Hepatocyte (in vitro differentiated cells): Measurements from ENCODE around the gene SEBOX. TPM values are rescaled to one million over a fixed set of nuclear protein-coding genes. Genes with fewer than 3 reads are reported as not detected.

Experiments used
- DNase-seq: peaks from one replicate; pipeline ENCODE4 v3.0.0-alpha.2; 2016; ENCODE audit warnings: low spot score
- H2AFZ ChIP-seq: fragments of 200-600 bp; sonication (generic); 2 replicates; pipeline ENCODE4 v1.6.0; 2016; ENCODE audit warnings: antibody characterized with exemption, mild to moderate bottlenecking
- H3K27ac ChIP-seq: fragments of 200-600 bp; sonication (generic); 2 replicates; pipeline ENCODE4 v1.5.1; 2016; ENCODE audit warnings: mild to moderate bottlenecking
- H3K27me3 ChIP-seq: fragments of 200-600 bp; sonication (generic); 2 replicates; pipeline ENCODE4 v1.6.1; 2016
- H3K36me3 ChIP-seq: fragments of 200-600 bp; sonication (generic); replicated peaks from 2 replicates; pipeline ENCODE4 v1.5.1; 2016; ENCODE audit warnings: low read depth; ENCODE audit not compliant: insufficient read depth
- H3K4me1 ChIP-seq: fragments of 200-600 bp; sonication (generic); 2 replicates; pipeline ENCODE4 v1.5.1; 2016; ENCODE audit warnings: mild to moderate bottlenecking, moderate library complexity; ENCODE audit not compliant: insufficient read depth
- H3K4me2 ChIP-seq: fragments of 200-600 bp; sonication (generic); 2 replicates; pipeline ENCODE4 v1.6.0; 2016
- H3K4me3 ChIP-seq: fragments of 200-600 bp; sonication (generic); 2 replicates; pipeline ENCODE4 v1.5.1; 2016; ENCODE audit warnings: mild to moderate bottlenecking
- H3K79me2 ChIP-seq: fragments of 200-600 bp; sonication (generic); 2 replicates; pipeline ENCODE4 v1.6.0; 2017; ENCODE audit warnings: mild to moderate bottlenecking
- H3K9me2 ChIP-seq: fragments of 200-600 bp; sonication (generic); replicated peaks from 2 replicates; pipeline ENCODE4 v1.6.0; 2017; ENCODE audit warnings: mild to moderate bottlenecking; ENCODE audit not compliant: insufficient read depth
- H3K9me3 ChIP-seq: fragments of 200-600 bp; sonication (generic); 2 replicates; pipeline ENCODE4 v1.5.1; 2016; ENCODE audit warnings: low read depth, mild to moderate bottlenecking
- H4K20me1 ChIP-seq: fragments of 200-600 bp; sonication (generic); 2 replicates; pipeline ENCODE4 v1.6.0; 2016; ENCODE audit warnings: mild to moderate bottlenecking; ENCODE audit not compliant: insufficient read depth, poor library complexity, severe bottlenecking
- EZH2 ChIP-seq: fragments of 200-600 bp; sonication (generic); IDR thresholded peaks from 2 replicates; pipeline ENCODE4 v1.6.1; 2016; ENCODE audit warnings: antibody characterized with exemption, mild to moderate bottlenecking, borderline replicate concordance
- EZH2phosphoT487 ChIP-seq: fragments of 200-600 bp; sonication (generic); IDR thresholded peaks from one replicate; pipeline ENCODE4 v1.6.1; 2018; ENCODE audit warnings: antibody characterized with exemption, mild to moderate bottlenecking, low read depth, moderate library complexity; ENCODE audit not compliant: unreplicated experiment, severe bottlenecking
- WGBS: methylation state at CpG from one replicate; pipeline ENCODE4 v1.1.6; 2016; ENCODE audit warnings: low lambda C conversion rate; ENCODE audit errors: missing lambda C conversion rate; 5-methylcytosine and 5-hydroxymethylcytosine counted together
- polyA plus RNA-seq: library from polyadenylated mRNA; unstranded; fragments of >200 nt; fragmentation: Nextera tagmentation; extraction: Ambion mirVana; gene quantifications from 2 replicates; pipeline ENCODE4 v1.2.1, GENCODE V29; 2016
- total RNA-seq: library from RNA; depleted of rRNA; stranded (reverse); fragments of >200 nt; gene quantifications from 2 replicates; pipeline ENCODE4 v1.2.3, GENCODE V29; 2014
- TF ChIP-seq, protein P1 (sequence below): fragments of 200-600 bp; sonication (generic); IDR thresholded peaks from 2 replicates; pipeline ENCODE4 v1.5.1; 2016; ENCODE audit warnings: antibody characterized with exemption, mild to moderate bottlenecking; ENCODE audit not compliant: poor library complexity

The SEBOX gene
- total and polyA plus RNA-seq, 2 experiments from 2014 or later: not detected

DNA sequence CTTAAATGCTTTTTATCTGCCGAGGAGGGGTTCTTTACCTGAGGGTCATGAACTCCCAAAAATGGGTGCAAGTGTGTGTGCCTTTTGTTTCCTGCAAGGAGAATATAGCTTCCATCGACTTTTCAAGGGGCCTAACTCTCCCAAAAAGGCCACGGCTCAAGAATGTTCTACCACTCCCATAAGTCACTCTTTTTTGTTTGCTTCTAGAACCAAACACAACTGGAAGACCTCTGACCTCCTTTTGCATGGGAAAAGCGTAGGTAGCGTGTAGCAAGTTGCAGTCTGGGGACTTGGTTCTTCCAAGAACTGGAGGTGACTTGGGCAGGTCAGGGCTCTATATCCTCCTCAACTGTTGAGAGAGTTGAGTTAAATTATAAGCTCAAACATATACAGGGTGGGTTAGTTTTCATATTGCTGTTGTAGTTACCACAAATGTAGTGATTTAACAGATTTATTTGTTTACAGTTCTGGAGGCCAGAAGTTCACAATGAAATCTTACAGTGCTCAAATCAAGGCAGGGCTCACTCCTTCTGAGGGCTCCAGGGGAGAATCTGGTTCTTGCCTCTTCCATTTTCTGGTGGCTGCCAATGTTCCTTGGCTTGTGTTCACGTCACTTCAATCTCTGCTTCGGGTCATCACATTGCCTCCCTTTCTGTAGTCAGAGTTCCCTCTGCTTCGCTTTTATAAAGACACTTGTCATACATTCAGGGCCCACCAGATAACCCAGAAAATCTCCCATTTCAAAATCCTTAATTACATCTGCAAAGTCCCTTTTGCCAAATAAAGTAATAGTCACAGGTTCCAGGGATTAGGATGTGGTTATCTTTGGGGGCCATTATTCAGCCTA, 44.6 kb downstream of the SEBOX start:
- H3K36me3 ChIP-seq: no peaks in the 10 kb centered on the region
- H3K4me1 ChIP-seq: peaks cover 30% of the 10 kb centered on the region
- H3K4me3 ChIP-seq: peak overlapping the region; percentile 55
- no peaks in the 10 kb centered on the region for H3K9me3 ChIP-seq
- no peaks in the 10 kb centered on the region for H4K20me1 ChIP-seq
- no peaks in the 10 kb centered on the region for H3K27me3 ChIP-seq
- WGBS: 61% methylated on average over 8 of the region's 8 CpGs
- peak overlapping the region; percentile 84 for H3K4me2 ChIP-seq
- no peaks in the 10 kb centered on the region for H3K9me2 ChIP-seq
- H2AFZ ChIP-seq: peak overlapping the region; percentile 85
- no peak for DNase-seq
- peaks cover 56% of the 10 kb centered on the region for H3K79me2 ChIP-seq
- peak overlapping the region; percentile 86 for H3K27ac ChIP-seq
- no peak for TF ChIP-seq EZH2
- no peak for TF ChIP-seq EZH2phosphoT487
- TF ChIP-seq, protein P1, sequence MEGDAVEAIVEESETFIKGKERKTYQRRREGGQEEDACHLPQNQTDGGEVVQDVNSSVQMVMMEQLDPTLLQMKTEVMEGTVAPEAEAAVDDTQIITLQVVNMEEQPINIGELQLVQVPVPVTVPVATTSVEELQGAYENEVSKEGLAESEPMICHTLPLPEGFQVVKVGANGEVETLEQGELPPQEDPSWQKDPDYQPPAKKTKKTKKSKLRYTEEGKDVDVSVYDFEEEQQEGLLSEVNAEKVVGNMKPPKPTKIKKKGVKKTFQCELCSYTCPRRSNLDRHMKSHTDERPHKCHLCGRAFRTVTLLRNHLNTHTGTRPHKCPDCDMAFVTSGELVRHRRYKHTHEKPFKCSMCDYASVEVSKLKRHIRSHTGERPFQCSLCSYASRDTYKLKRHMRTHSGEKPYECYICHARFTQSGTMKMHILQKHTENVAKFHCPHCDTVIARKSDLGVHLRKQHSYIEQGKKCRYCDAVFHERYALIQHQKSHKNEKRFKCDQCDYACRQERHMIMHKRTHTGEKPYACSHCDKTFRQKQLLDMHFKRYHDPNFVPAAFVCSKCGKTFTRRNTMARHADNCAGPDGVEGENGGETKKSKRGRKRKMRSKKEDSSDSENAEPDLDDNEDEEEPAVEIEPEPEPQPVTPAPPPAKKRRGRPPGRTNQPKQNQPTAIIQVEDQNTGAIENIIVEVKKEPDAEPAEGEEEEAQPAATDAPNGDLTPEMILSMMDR: no peak

DNA sequence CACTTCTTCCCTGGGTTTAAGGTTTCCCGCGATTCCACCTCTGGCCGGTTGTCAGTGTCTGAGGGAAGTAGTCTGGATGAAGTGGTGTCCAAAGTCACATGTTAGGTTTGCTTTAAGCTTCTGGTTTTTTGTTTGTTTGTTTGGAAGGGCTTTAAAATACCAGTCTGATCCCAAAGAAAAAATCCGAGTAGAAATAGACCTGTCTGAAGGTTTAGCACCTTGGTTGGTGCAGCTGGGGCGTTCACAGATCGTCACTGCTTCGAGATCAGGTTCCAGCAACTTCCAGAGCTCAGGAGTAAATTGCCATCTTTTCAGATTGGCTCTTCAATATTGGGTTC, 45.4 kb downstream of the SEBOX start:
- H4K20me1 ChIP-seq: no peaks in the 10 kb centered on the region
- no peaks in the 10 kb centered on the region for H3K36me3 ChIP-seq
- 2% methylated on average over 7 of the region's 7 CpGs for WGBS
- DNase-seq: no peak
- H3K27ac ChIP-seq: peak overlapping the region; percentile 86
- peak overlapping the region; percentile 55 for H3K4me3 ChIP-seq
- TF ChIP-seq EZH2: no peak
- TF ChIP-seq, protein P1: no peak
- TF ChIP-seq EZH2phosphoT487: no peak
- no peaks in the 10 kb centered on the region for H3K27me3 ChIP-seq
- no peaks in the 10 kb centered on the region for H3K9me2 ChIP-seq
- peak overlapping the region; percentile 84 for H3K4me2 ChIP-seq
- H3K9me3 ChIP-seq: no peaks in the 10 kb centered on the region
- H3K79me2 ChIP-seq: peaks cover 48% of the 10 kb centered on the region
- peak overlapping the region; percentile 85 for H2AFZ ChIP-seq
- H3K4me1 ChIP-seq: peaks cover 30% of the 10 kb centered on the region

DNA sequence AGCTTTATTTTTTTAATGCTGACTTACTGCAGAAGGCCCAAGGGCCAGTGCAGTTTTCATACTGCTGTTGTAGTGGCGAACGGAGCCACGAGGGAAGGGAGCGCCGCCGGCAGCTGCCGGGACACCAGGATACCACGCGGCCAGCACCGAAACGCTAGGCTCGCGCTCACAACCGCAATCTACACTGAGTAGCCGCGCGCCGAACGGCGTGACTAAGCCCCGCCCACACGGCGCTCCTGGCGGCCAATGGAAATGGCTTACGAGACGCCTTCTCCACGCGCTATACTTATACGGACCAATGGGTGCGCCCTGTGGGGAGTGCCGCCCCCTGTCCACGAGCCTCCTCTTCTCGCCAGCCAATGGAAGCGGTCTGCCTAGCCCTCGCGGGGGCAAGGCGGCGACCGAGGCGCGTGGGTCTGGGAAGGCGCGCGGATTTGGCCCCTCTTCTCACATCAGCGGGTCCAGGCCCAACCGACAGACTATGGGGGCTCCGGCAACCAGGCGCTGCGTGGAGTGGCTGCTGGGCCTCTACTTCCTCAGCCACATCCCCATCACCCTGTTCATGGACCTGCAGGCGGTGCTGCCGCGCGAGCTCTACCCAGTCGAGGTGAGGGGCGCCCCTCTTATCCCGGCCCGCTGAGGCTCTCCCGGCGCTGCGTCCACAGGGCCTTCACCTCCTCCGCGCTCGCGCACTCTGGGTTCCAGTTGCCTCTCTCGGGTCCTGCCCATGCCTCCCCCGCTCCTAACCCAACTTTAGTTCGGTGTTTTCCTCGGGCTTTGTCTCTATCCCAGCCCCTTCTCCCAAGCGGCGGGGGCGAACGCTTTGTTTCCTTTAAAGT, 46.0 kb downstream of the SEBOX start, which contains the start of gene TMEM97:
TMEM97 (plus strand) TSS at position 442 of the 839 bp plus-strand sequence; CDS start at position 482, 40 bp downstream.
- no peaks in the 10 kb centered on the region for H3K9me3 ChIP-seq
- H2AFZ ChIP-seq: peak within 1 kb of the TSS; percentile 85
- H3K4me2 ChIP-seq: peak within 1 kb of the TSS; percentile 84
- peak within 1 kb of the TSS; percentile 55 for H3K4me3 ChIP-seq
- DNase-seq: peak; percentile 98
- TF ChIP-seq, protein P1: peak; percentile 17
- TF ChIP-seq EZH2phosphoT487: no peak
- no peaks in the 10 kb centered on the region for H3K27me3 ChIP-seq
- WGBS: under 1% methylated on average over 68 of the region's 72 CpGs
- peaks cover 43% of the 10 kb centered on the region for H3K79me2 ChIP-seq
- H3K9me2 ChIP-seq: no peaks in the 10 kb centered on the region
- H3K4me1 ChIP-seq: peaks cover 26% of the 10 kb centered on the region
- no peaks in the 10 kb centered on the region for H3K36me3 ChIP-seq
- peak within 1 kb of the TSS; percentile 86 for H3K27ac ChIP-seq
- no peaks in the 10 kb centered on the region for H4K20me1 ChIP-seq
